GM12864 (cell line): Measurements from ENCODE around the gene RIC3.

ENCODE experiments used
- DNase-seq: peaks from one replicate; pipeline ENCODE4 v3.0.0-alpha.2; 2011; ENCODE audit warnings: low read depth
- H3K4me3 ChIP-seq: 2 replicates; pipeline ENCODE4 v1.5.1; 2011; ENCODE audit warnings: mild to moderate bottlenecking, low read depth, low read length, control low read depth
- TF ChIP-seq, protein P1 (sequence below): IDR thresholded peaks from 2 replicates; pipeline ENCODE4 v1.5.1; 2011; ENCODE audit warnings: low read depth, mild to moderate bottlenecking, moderate library complexity, low read length, control low read depth, inconsistent platforms; ENCODE audit errors: missing control alignments

The RIC3 gene

DNA sequence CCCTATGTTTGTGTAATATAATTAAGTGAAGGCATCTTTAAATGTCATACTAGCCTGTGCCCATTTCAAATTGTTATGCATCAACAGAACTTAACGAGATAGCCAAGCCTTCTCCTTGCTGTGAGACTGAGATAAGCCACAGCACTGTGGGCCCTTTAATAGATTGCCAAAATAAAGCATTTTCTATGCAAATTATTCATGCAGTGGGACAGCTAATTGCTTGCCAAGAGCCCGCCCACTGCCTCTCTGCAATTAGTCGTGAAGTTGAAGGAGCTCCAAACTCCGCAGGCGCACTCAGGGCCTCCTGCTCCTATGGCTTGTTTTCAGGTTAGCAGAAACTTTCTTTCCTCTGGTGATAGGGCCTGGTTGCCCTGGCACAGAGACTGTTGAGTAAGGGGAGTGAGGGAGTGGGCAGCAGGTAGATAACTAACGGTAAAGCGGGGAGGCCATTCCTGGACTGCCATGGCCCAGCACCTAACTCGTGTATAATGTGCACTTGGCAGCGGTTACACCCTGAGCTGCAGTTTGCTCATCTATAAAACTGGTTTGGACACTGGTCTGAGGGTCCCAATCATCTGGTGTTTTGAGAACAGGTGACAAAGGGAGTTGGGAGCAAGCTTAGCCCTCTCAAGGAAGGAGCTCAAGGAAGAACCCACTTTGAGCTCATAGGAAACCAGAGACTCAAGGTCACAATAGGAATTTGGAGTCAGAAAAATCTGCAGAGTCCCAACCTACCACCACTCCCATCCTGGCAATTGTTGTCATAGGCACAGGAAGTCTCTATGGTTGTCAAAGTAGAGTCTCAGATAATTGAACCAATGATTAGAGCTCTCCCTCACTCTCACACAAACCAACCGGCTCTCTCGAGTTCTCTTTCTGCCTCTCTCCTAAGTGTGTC is 33.9 kb upstream of the RIC3 start:
- H3K4me3 ChIP-seq = no peak overlapping the region
- DNase-seq = no peak
- TF ChIP-seq, protein P1, sequence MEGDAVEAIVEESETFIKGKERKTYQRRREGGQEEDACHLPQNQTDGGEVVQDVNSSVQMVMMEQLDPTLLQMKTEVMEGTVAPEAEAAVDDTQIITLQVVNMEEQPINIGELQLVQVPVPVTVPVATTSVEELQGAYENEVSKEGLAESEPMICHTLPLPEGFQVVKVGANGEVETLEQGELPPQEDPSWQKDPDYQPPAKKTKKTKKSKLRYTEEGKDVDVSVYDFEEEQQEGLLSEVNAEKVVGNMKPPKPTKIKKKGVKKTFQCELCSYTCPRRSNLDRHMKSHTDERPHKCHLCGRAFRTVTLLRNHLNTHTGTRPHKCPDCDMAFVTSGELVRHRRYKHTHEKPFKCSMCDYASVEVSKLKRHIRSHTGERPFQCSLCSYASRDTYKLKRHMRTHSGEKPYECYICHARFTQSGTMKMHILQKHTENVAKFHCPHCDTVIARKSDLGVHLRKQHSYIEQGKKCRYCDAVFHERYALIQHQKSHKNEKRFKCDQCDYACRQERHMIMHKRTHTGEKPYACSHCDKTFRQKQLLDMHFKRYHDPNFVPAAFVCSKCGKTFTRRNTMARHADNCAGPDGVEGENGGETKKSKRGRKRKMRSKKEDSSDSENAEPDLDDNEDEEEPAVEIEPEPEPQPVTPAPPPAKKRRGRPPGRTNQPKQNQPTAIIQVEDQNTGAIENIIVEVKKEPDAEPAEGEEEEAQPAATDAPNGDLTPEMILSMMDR = no peak

DNA sequence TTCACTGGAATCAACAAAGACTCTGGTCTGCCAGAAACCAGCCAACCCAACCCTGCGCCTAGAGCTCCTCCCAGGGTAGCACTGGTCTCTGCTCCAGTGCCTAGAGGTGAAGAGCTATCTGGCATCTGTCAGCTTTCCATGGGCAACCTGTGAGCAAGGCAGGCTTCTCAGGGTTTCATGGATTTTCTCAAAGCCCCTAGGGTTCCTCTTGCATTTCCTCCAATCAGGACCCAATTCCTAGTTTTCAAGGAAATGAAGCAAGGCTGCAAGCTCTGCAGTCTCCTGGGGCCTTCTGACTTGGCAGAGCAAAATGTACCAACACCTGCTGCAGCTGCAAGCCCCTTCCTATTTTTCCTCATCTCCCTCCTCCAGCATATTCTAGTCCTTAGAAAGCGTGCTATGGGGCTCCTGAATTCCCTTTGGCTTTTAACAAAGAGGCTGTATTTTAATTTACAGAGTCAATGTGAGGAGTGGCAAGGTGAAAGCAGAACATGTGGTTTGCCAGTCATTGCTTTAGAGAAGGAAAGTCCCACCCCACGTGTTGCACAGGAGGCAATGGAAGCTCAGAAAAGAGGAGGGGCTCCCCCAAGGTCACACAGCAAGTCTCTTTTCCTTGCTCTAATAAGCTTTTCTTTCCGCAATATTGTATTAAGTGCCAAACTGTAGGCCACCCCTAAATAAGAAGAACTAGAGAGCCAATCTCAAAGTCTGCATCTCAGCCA is 33.0 kb upstream of the RIC3 start:
- DNase-seq = peak; percentile 10
- H3K4me3 ChIP-seq = no peak overlapping the region
- TF ChIP-seq, protein P1 = no peak

DNA sequence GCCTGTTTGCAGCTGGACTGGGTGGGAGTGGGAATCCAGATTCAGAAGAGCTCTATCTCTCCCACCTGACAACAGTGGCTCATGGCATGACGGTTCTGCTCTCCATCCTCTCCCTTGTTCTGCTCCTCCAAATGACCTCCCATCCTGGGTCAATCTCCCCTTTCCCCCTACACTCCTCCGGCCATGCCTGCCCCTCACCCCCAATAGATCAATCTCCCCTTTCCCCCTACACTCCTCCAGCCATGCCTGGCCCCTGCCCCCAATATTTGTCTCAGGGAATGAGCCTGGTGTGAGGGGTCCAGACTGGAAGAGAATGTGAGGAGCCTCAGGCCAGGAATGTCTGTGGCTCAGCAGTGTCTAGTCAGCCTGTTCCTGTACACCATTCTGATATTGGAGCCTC is 30.9 kb upstream of the RIC3 start:
- TF ChIP-seq, protein P1 = no peak
- no peak for DNase-seq
- H3K4me3 ChIP-seq = no peak overlapping the region

GRCh38 chr11:8196749-8197148 is 27.9 kb upstream of the RIC3 start:
- DNase-seq = no peak
- no peak overlapping the region for H3K4me3 ChIP-seq
- TF ChIP-seq, protein P1 = no peak

DNA sequence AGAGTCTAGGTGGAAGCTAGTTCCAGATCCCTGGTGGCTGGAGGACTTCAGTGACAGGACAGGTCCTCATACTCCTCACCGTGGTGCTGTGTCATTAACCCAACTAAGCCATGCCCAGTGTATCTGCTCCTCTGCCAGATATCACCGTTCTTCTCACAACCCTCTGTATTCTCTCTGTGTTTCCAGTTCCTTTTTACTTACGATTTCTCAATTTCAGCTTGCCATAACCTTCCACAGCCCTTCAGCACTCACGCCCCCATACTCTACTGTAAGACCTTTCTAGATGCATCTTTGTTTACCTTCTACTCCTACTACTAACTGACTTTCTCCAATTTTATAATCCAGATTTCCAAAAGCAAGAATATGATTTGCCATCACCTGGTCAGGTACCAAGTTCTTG is 26.1 kb upstream of the RIC3 start:
- TF ChIP-seq, protein P1 = no peak
- no peak overlapping the region for H3K4me3 ChIP-seq
- no peak for DNase-seq

GRCh38 chr11:8192896-8193209 is 24.0 kb upstream of the RIC3 start:
- TF ChIP-seq, protein P1 = no peak
- no peak overlapping the region for H3K4me3 ChIP-seq
- no peak for DNase-seq
